ENCODE data around the gene LRRN3.
A peak's percentile ranks its signal among the peaks of the same experiment; 100 is the strongest.

The LRRN3 gene

GRCh38 chr7:111104710-111105109, 13.8 kb downstream of the LRRN3 start:
- FAIRE-seq, result no peak
- DNase-seq (ENCODE audit: low spot score), result no peak

DNA sequence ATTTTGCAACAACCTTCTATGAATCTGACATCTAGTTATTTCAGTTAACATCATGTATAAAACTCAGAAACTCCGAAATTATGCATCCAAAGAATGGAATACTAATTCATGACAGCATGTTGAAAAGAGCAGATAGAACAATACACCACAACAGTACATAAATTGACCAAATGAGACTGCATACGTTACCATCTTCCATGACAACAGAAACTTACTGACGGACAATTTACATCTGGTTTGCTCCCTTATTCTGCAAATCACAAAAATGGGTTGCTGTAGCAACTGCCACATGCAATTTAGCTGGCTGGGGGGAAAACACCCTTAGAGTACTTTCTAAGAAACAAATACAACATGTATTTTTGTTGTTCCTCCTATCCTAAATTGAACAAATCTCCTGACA, 14.3 kb downstream of the LRRN3 start:
- FAIRE-seq, result no peak

GRCh38 chr7:111107579-111107978, 16.7 kb downstream of the LRRN3 start:
- DNase-seq (ENCODE audit: low spot score) (no peak), FAIRE-seq (no peak)

More for the DNA sequence above, 14.3 kb downstream of the LRRN3 start:
- no peak for DNase-seq (ENCODE audit: low spot score)

- FAIRE-seq, result no peak
- DNase-seq (ENCODE audit: low spot score), result no peak
Measured at GRCh38 chr7:111108000-111108399, 17.1 kb downstream of the LRRN3 start.

DNA sequence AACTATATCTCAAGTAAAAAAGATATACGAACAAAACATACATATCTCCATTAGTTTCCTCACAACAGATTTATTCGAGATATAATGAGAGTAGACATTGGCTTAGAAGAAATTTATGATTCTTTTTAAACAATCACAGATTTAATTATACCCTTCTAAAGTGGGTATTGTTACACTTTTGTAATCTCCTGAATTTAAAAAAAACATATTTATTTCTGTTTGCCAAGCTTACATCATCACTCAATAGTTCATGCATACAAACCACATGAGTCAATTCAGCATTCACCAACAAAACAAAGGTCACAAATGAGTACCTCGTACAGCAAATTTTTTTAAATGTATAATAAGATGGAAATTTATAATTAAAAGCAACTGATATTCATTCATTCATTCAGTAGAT, 17.6 kb downstream of the LRRN3 start:
- DNase-seq (ENCODE audit: low spot score), result no peak
- FAIRE-seq, result peak; percentile 54

DNA sequence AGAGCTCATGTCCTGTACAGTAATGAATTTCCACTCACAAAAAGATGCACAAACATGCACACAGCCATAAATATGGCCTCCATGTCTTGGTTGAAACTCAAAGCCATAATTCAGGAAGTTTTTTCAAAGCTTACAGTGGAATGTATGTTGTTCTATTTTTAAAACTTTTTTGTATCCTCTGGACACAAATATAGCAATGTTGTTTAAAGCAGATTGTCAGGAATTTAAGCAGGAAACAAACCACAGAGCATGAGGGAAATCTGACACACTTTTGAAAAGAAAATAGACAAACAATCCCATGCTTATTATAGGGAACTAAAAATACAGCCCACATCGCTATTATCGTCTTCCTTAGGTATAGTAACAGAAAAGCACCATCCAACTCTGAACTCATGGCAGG, 21.5 kb downstream of the LRRN3 start:
- DNase-seq (ENCODE audit: low spot score) (no peak), FAIRE-seq (no peak)

GRCh38 chr7:111113263-111114017, 22.5 kb downstream of the LRRN3 start:
- FAIRE-seq, result peak; percentile 91
- DNase-seq (ENCODE audit: low spot score), result peak; percentile 77

GRCh38 chr7:111115966-111116365, 25.0 kb downstream of the LRRN3 start:
- DNase-seq (ENCODE audit: low spot score) (no peak), FAIRE-seq (no peak)

DNA sequence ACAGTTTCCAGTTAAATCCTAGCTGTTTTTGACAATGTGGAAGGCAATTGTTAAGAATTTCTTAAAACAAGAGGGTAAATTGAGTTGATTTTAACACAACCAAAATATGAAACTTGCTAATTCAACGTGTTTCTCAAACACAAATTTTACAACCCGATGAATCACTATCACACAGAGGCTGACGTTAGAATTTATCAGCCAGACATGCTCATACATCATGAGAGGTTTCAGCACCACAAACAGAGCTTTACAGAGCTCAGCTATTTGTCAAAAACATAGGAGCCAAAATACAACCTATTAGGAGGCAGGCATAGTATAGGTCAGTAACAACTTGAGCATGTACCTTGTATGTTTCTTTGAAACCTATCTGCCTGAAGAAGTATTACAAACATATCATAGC, 36.1 kb downstream of the LRRN3 start:
- DNase-seq (ENCODE audit: low spot score) (no peak), FAIRE-seq (no peak)

DNA sequence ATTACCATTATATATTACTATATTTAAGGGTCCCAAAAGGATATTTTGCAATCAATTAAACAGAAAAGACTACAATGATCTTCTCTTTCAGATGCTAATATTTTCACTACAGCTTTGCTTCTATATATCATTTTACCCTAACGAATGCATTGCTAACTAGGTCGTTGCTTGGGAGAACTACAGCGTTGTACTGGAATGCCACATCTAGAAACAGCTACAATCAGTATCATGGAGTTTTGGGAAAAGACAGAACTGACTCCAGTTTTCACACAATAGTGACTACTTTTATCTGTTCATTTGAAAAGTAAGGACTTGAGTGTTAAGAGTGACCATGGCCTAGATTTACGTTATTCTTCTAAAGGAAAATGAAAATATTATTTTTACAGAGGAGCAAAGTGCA, 38.5 kb downstream of the LRRN3 start:
- no peak for DNase-seq (ENCODE audit: low spot score)
- no peak for FAIRE-seq

DNA sequence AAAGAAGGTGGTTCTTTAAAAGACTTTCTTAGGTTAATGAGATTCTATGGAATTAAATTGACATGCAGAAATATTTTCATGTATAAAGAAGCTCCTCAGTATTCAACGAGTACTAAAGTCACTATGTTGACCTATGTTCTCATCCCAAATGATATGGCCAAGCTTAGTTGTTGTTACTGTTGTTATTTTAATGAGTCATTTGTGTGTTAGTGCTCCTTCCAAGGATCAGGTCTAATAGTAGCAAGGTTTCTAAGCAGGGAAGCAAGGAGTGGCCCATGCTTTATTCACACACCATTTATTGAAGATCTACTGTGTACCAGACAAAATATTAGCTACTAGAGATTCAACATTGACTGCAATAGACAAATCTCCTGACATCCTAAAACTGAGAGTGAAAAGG, 41.9 kb downstream of the LRRN3 start:
- DNase-seq (ENCODE audit: low spot score), result no peak
- no peak for FAIRE-seq

DNA sequence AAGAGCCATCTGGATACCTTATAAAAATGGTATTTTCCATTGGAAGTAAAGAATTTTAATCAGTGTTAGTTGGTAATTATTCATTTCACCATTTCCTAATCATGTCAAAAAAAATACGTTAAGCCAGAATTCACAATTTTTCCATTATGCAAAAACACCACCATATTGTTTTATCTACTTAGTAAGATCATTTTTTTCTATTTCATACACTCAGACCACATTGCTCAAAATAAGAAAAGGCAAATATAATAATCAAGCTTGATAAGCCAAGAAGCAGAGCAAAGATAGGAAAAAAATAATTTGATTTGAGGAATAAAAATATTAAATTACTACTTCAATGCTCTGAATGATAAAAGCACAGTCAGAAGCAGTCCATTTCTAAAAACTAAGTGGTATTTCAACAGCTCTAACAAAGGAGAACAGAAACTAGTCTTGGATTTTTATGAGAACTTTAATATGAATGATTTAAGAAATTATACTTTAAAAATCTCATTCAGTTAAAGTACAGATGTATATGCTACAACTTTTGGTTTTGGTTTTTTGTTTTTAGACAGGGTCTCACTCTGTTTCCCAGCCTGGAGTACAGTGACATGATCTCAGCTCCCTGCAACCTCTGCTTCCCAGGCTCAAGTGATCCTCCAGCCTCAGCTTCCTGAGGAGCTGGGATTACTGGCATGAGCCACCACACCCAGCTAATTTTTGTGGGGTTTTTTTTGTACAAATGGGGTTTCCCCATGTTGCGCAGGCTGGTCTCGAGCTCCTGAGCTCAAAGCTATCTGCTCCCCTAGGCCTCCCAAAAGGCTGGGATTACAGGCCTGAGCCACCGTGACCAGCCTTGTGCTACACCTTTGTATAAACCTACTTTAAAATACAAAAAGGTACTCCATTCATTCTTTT, 46.6 kb downstream of the LRRN3 start:
- DNase-seq (ENCODE audit: low spot score), result no peak
- FAIRE-seq, result peak; percentile 34

DNA sequence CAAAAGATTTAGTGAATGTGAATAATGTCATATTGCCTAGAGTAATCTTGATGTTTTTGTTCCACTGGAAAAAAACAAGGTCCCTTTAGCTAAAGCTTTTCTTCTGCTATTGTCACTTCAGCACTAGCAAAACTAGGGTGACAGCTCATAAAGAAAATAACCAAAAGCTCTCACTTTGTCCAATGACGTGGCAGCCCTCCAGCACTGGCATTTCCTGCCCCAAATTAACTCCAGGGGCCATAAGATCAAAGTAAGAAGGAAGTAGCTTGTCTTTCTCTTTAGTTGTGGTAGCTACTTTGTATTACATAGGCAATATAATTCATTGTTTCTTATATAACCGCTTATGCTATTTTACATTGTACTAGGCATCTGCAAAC, 47.3 kb downstream of the LRRN3 start:
- FAIRE-seq (peak; percentile 60), DNase-seq (ENCODE audit: low spot score) (peak; percentile 49)

DNA sequence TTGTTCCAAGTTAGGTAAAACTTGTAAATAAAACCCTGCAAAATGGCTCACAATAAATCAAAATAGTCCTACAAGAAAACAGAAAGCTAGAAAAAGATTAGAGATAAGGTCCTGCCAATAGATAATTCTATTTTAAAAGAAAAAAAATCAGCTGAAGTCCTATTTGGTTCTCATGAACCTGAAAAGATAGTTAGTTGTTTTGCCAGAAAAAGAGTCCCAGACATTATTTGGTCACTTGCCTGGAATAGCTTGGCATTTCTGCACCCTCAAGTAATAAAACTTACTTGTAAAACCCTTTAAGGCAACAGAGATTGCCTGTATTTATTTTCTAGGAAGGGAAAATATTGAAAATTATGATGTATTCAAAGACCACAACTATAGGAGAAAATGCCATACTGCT, 47.7 kb downstream of the LRRN3 start:
- no peak for DNase-seq (ENCODE audit: low spot score)
- no peak for FAIRE-seq

DNA sequence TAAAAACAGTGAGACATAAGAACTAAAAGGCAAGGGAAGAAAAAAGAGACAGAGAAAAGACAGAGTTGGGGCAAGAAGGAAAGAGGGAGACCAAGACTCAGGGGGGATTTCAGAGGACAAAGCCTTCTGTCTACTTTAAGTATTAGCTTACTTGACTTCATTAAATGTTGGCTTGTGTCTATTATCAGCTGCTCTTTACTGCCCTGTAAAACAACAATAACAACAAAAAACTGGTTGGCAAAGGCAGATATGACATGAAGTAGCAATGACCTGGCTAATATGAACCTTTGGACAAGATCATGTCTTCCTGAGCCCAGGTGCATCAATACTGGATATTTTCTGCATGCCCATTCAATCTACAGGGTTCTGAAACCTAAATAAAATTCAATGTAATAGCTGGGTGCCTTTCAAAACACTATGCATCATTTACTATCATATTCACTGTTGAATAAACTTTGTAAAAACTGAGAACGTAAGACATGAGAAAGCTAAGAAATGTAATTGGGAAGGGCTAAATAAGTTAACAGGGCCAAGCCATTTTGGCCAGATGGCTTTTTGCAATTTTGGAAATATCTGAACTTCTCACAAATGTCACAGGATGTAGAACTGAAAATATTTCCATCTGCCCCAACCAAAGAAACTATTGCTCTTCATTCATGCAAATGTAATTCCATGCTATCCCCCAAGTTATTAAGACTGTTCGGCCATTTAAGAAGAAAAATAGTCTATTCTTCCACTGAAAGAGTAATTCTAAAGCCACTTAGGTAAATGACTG, 49.4 kb downstream of the LRRN3 start:
- FAIRE-seq (no peak), DNase-seq (ENCODE audit: low spot score) (no peak)

DNA sequence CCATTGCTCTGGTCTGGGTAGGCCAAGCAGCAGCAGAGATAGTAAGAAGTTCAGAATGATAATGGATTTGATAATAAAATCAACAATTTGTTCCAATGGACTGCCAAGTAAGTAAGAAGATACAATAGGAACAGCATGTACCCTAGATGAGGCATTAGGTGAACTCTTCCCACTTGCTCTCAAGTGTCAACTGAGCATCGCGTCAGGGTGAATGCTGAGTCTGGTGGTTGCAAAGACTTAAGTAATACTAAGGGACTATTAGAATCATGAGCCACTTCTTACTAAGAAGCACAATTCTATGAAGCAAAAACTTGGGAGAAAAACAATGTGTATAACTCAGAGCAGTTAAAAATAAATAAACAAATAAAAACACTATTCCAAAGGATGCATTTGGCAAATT, 54.5 kb downstream of the LRRN3 start:
- FAIRE-seq, result no peak
- no peak for DNase-seq (ENCODE audit: low spot score)

DNA sequence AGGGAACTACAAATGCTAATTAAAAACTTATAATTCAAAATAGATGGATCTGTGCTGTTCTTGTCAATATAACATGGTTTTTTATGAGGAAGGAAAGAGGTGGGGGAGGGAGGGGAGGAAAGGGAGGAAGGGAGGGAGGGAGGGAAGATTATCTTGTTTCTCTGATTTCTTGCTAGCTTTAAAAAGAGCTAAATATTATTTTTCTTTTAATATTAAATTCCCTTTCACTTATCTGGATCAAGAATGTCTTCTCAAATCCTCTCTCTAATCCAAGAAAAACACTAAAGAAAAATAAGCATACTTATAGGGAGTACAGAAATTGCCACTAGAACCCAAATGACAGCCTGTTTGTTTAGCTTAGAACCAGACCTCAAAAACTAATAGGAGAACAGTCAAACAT, 55.2 kb downstream of the LRRN3 start:
- FAIRE-seq, result no peak
- no peak for DNase-seq (ENCODE audit: low spot score)

- FAIRE-seq, result no peak
- DNase-seq (ENCODE audit: low spot score), result no peak
Measured at GRCh38 chr7:111147708-111148533, 57.0 kb downstream of the LRRN3 start.

DNA sequence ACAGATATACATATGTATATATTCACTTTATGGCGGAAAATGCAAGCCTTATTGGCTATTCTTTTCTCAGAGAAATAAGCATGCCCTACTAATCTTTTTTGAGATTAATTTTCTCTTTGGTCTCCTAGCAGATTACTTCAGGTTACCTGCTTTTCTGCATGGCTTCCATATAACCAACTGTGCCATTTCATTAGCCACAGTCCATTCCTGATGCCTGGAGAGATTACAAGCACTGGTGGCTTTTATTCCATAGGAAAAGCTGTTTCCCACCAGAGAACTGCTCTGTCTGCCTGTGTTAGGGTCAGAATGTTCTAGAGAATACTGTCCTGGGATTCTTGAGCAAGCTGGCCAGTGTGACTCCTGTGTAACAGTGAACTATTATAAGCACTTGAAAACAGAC, 59.8 kb downstream of the LRRN3 start:
- FAIRE-seq, result no peak
- no peak for DNase-seq (ENCODE audit: low spot score)

DNA sequence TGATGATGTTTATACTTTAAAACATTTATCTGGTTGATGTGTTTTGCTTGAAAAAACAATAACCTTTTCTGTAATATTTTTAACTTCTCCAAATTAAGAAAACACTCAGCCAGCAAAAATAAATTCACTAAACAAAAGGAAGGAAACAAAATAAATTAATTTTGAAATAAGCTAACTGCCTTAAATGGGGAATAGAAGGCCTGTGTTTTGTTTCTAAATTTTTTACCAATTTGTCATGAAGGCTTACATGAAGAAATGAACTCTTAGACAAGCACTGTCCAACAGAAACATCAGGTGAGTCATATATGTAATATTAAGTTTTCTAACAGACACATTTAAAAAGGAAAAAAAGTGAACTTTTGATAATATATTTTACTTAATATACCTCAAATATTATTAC, 68.5 kb downstream of the LRRN3 start:
- FAIRE-seq (peak; percentile 74), DNase-seq (ENCODE audit: low spot score) (peak; percentile 34)

- FAIRE-seq, result no peak
- no peak for DNase-seq (ENCODE audit: low spot score)
Measured at GRCh38 chr7:111160297-111160696, 69.4 kb downstream of the LRRN3 start.

Measured in RCC 7860 (cell line).